ENCODE data around the gene RNF14.
A peak's percentile ranks its signal among the peaks of the same experiment; 100 is the strongest.

The RNF14 gene

GRCh38 chr5:141948812-141949211 is 20.1 kb upstream of the RNF14 start:
- no peak for DNase-seq

- no peak for DNase-seq
These were observed 19.4 kb upstream of the RNF14 start for GRCh38 chr5:141949511-141949910.

- no peak for DNase-seq
These were observed 18.5 kb upstream of the RNF14 start for GRCh38 chr5:141950207-141951005.

DNA sequence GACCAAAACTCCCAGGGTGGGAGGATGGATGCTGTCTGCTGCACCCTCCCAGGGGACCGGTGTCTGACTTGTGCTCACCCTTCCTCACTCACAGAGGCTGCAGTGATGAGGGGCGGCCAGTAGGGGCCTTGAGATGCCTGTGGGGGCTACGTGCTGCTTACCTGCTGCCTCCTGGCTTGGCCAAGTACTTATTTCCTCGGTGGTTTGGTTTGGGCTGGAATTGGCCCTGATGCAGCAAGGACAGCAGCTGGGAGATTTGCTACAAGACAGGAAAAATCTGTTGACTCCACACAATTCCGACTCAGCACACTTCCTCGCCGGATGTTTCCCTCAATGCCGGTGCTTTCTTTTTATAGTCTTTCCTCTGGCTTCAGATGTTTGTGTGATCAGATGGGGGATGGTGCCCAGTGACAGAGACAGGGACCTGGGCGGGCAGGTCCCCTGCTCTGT is 17.5 kb upstream of the RNF14 start:
- DNase-seq, result no peak

DNA sequence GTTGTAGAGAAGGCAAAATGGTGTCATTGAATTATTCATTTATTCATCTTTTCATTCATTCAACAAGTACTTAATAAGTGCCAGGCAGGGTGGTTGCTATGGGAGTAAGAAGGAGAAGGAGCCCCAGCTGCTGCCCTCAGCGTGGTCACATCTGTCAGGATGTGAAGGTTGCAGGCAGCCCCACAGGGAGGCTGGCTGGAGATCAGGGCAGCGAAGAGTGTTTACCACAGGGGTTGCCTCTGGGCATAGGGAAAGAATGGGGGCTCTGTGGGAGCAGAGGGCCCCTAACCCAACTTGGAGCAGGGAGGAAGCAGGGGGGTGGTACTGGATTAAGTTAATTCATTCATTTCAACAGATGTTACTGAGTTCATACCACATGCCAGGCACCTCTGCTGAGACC is 16.9 kb upstream of the RNF14 start:
- no peak for DNase-seq

DNA sequence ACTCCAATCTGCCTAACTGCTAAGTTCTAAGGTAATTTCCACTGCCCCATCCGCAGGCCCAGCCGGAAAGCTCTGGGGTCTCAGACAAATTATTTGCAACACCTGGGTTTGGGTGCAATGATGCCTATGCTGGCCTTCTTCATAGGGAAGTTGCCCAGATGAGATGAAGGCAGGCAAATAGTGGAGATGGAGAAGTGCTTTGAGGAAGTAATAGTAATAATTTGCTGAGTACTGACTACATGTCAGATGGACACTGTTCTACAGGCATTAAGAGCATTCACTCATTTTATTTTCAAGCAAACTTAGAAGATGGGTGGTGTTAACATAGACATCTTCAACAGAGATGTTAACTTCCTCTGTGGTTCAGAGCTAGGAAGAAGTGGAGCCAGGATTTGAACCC is 14.7 kb upstream of the RNF14 start:
- no peak for DNase-seq

GRCh38 chr5:141957367-141957996 is 11.4 kb upstream of the RNF14 start:
- no peak for DNase-seq

- no peak for DNase-seq
These were observed 10.8 kb upstream of the RNF14 start, which contains the start of gene PCDH12 for GRCh38 chr5:141958113-141958512. PCDH12 (minus strand) TSS chr5:141958202; CDS start chr5:141957851, 351 bp downstream.

GRCh38 chr5:141958546-141959172 is 10.2 kb upstream of the RNF14 start:
- no peak for DNase-seq

DNA sequence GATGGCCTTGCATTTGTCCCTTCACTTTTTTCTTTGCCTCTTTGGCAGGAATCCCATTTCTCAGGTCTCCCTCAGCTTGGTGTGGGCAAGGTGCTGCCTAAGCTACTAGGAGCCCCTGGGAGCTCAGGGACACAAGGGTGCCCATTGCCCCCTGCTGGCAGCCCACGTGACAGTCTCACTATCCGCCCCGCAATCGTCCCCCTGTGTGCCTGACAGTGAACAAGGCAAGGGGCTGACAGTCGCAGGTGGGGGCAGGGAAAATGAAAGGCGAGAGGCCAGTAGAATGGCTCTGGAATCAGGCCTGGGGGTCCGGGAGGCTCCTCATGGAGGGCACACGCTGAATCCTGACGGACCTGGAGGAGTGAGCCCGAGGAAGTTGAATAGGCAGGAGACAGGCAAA is 8.9 kb upstream of the RNF14 start:
- DNase-seq, result no peak

DNA sequence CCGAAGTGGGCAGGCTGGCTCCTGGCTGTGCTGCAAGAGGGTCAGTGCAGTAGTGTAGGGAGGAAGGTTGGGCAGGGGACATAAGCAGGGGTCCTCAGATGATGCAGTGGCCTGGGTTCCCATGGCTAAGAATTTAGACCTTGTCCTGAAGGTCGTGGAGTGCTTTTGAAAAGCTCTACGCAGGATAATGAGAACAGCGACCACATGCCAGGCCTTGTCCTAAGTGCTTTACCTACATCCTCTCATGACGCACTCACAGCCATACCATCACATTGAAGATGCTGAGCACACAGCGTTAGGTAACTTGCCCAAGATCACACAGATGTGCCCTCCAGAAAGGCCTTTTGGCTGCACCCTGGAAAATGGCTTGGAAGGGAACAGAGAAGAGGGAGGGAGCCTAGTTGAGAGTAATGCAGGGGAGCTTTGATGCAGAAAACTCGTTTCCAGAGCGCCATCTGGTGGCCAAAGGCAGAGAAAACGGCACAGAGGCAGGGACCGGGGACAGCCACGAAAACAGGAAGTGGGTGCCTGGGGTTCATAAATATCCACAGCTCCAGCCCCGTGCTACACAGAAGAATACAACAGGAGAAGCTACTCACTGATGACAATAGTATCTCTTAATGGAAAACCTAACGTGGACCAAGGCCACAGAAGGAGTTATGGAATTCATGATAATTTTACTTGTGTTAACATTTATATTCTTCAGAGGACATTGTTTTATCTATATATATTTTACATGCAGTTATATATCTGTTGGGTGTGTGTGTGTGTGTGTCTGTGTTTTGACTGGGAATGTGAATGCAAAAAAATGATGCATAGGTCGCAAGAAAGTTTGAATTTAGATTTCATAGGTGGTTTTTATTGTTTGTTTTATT is 8.2 kb upstream of the RNF14 start:
- DNase-seq, result peak; percentile 71

GRCh38 chr5:141961466-141961865 is 7.4 kb upstream of the RNF14 start:
- DNase-seq, result no peak

DNA sequence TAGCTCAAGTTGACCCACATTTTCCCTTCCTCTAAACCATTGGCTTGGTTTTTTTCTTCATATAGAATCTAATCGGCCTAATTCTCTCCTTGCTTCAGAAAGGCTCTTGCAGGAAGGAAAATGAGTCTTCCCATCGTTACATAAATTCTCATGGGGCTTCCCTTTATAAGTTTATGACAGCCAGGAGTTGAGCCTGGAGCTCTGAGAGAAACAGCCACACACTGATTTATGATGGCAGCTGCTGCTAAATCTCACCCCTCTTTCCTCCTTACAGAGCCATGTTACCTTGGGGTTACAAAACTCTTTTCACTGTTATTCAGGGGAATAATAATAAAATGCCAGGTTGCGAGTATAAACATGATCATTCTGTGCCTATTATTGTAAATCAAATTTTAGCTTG is 5.2 kb upstream of the RNF14 start:
- no peak for DNase-seq

DNA sequence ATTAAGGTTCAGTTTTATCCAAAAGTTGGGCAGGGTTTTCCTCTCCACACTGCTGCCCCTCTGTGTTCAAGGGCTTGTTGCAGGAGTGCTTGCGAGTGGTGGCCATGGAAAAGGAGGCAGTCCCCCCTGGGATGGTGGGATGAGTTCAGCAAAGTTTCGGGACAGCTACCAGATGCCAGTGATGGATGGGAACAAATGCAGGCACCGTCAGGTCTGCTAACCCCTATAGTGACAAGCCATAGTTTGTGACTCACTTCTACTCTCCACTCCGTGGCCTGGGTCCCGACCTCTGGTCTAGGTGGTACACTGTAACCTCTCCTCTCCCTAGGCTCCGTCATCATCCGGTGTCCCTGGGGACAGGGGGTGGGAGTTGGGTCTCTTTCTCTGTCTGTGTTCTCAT is 3.8 kb upstream of the RNF14 start:
- no peak for DNase-seq

DNA sequence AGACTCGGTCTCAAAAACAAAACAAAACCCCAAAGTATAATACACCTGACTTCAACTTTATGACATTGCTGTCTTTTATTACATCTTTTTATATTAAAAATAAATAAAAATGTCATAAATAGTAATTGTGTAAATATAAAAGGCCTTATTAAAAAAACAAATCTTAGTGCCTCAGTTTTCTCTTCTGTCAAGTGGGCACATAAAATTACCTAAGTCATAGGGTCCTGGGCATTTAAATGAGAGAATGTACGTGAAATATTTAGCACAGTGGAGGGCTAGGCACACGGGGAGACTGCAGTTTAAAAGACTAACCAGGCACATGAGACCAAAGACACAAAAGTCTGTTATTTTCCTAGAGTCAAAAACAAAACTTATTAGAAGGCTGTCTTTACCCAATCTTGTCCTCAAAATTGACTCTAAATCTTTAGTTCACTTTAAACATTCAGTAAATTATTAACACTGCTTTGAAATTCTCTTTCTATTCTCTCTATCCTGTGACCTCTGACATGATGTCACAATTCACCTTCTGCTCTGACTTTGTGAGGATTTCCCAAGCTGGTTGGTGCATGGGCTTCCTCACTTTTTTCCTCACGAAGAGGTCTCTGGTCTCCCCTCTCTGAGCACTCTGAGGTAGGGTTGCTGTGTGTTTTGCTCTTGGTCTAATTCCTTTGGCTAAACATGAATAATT is 2.5 kb upstream of the RNF14 start:
- DNase-seq, result no peak

GRCh38 chr5:141966963-141967333 is 2.0 kb upstream of the RNF14 start:
- no peak for DNase-seq

DNA sequence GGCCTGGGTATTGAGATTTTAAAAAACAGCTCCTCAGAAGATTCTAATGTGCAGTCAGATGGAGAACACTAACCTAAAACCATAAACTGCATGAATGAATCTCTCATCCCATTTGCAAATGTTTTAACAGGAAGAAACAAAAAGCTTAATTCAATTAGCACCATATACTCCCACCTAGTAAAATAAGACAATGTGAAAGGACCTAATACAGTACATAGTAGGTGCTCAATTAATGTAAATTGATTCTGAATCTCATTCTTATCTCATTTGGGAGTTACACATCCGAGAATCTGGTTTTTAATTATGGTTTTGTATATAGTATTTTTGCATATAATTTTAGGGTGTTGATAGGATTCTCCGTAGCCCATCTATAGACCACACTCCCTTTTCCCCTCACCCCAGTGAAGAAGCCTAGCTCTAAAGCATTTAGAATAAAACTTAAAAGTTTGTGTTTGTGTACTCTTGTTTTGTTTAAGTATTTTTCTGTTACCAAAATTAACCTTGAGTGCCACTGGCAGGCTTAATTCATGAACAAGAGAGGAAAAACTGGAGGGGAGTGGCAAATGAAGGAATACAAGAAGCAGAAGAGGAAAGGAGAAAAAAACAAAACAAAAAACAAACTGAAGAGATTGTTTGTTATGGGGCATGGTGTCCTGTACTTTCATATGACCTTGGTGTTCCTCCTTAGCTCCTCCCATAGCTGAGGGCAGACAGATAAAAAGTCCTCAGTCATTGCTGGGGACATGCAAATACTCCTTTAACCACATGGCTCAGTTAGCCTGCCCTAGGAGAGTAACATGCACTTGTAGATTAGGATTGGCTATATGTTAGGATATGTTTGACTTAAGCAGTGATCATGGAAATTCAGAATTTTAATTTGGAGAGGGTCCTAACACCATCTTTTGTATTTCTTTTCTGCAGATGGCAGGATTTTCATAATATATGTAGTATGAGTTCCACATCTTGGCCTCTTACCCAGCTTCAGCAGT is 1.2 kb downstream of the RNF14 start:
- no peak for DNase-seq

DNA sequence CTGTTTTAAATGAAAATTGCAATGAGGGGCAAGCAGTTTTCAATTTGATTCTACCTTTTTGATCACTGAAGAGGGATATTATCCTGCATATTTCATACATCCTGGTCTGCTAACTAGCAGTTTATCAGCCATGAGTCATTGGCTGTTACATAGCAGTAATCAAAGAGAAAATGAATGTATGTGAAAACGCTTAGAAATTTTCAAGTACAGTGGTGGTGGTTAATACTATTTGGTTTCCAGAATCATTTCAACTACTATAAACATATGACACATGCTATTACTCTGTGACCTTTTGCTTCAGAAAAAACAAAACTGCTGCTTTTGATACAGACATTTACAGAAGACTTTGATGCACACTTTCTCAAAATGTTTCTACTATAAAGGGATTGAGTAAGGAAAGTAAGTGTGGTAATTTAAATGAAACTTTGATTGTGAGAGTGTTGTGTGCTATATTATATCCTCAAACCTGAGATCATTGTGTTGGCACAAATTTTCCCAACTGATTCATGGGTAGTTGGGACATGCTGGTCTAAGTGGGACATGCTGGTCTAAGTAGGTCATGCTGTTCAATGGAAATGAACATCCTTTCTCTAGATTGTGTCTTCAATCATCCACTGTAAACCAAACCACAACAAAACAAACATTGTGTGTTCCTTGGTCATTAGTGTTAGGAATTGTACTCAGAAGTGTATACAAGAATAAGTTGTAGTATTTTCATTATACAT is 5.1 kb downstream of the RNF14 start:
- DNase-seq, result no peak

DNA sequence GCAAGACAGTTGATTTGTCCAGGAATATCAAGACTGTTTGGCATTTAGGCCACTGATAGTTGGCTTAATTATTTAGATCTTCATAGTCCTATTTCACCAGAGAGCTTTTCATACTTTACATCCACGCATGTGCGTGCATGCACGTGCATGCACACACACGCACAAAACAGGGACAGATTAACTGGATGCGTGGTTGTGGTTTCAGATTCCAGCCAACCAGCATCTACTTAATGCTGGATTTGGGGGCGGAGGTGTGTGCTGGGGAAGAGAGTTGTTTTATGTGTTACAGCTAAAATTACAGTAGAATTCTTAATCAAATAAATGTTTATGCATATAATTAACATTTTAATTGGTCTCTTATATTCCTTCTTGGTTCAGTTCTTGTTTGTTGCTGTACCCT is 7.3 kb downstream of the RNF14 start:
- DNase-seq, result no peak

- DNase-seq, result no peak
These were observed 9.5 kb downstream of the RNF14 start for GRCh38 chr5:141978389-141978788.

DNA sequence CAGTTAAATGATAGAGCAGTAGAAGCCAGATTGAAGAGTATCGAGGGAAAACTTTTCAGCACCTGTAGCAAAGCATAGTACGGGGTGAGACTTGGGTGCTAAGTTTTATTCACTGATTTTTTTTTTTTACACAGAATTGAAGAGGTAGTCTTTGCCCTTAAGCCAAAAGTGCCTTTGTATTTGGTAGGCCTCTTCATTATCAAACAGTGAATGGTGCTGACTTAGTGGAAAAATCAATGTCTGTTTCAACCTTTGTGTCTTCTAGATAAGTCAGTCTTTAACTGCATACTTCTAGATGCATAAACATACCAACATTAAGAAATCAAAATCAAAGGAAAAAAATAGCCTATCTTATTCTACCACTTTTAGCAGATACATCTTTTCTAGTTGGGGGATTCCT is 13.7 kb downstream of the RNF14 start:
- no peak for DNase-seq
